Loucy (cell line): Measurements from ENCODE around the gene DMAP1.

Source experiments
- EZH2phosphoT487 ChIP-seq: fragments of 200-600 bp; IDR thresholded peaks from 2 replicates; pipeline ENCODE4 v1.6.1; 2018; ENCODE audit warnings: antibody characterized with exemption, mild to moderate bottlenecking, moderate library complexity, borderline replicate concordance
- TF ChIP-seq, protein P1 (sequence below): fragments of 200-600 bp; sonication (generic); conservative IDR thresholded peaks from 2 replicates; pipeline ENCODE4 v1.5.1; 2014; ENCODE audit warnings: mild to moderate bottlenecking, antibody characterized with exemption, low read length

DNA sequence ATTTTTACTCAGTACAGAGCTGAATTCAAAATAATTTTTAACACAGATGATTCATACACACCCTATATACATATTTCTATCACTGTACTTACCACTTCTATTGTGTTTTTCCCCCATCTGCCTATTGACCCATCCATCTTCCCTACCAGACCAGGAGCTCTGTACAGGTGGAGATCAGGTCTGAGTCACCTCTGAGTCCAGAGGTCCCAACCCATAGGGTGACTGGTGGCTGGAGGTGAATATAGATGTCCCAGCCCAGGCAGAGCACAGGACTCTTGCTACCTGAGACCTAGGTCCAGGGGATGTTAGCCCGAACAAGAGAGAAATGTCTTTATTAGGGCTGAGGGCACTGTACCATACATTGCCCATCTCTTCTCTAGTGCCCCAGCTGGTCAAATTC, 54.8 kb downstream of the DMAP1 start:
- TF ChIP-seq, protein P1, sequence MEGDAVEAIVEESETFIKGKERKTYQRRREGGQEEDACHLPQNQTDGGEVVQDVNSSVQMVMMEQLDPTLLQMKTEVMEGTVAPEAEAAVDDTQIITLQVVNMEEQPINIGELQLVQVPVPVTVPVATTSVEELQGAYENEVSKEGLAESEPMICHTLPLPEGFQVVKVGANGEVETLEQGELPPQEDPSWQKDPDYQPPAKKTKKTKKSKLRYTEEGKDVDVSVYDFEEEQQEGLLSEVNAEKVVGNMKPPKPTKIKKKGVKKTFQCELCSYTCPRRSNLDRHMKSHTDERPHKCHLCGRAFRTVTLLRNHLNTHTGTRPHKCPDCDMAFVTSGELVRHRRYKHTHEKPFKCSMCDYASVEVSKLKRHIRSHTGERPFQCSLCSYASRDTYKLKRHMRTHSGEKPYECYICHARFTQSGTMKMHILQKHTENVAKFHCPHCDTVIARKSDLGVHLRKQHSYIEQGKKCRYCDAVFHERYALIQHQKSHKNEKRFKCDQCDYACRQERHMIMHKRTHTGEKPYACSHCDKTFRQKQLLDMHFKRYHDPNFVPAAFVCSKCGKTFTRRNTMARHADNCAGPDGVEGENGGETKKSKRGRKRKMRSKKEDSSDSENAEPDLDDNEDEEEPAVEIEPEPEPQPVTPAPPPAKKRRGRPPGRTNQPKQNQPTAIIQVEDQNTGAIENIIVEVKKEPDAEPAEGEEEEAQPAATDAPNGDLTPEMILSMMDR: no peak
- TF ChIP-seq EZH2phosphoT487: no peak
